Neural cell (in vitro differentiated cells): ENCODE data around the gene ASPA.

Experiments
- CTCF ChIP-seq: fragments of 450-650 bp; IDR thresholded peaks from 2 replicates; pipeline ENCODE4 v1.5.1; 2014; ENCODE audit warnings: antibody characterized with exemption, mild to moderate bottlenecking, moderate library complexity; ENCODE audit not compliant: poor library complexity, severe bottlenecking
- POLR2AphosphoS5 ChIP-seq: IDR thresholded peaks from 2 replicates; pipeline ENCODE4 v1.6.1; 2012
- RAD21 ChIP-seq: fragments of 450-650 bp; conservative IDR thresholded peaks from 2 replicates; pipeline ENCODE4 v1.6.1; 2014; ENCODE audit warnings: antibody characterized with exemption, mild to moderate bottlenecking, moderate library complexity
- REST ChIP-seq: IDR thresholded peaks from 2 replicates; pipeline ENCODE4 v1.6.1; 2012; ENCODE audit warnings: borderline replicate concordance
- SMC3 ChIP-seq: fragments of 450-650 bp; conservative IDR thresholded peaks from 2 replicates; pipeline ENCODE4 v1.6.1; 2014; ENCODE audit warnings: antibody characterized with exemption, mild to moderate bottlenecking, moderate library complexity; ENCODE audit not compliant: poor library complexity

GRCh38 chr17:3542410-3543088, 66.8 kb downstream of the ASPA start:
- TF ChIP-seq REST: no peak
- TF ChIP-seq RAD21: no peak
- TF ChIP-seq POLR2AphosphoS5: no peak
- no peak for TF ChIP-seq CTCF
- TF ChIP-seq SMC3: no peak
